ENCODE data around the gene ADCK2.
"Not testable (repeated sequence)": the region's sequence is repeated elsewhere in the genome, so short reads cannot be mapped to it uniquely, and the experiment has no call there.

The ADCK2 gene

GRCh38 chr7:140702774-140703173, 30.0 kb downstream of the ADCK2 start:
- H4K20me1 ChIP-seq (ENCODE audit: low read depth, low read length): peaks cover 5% of the 10 kb centered on the region; the same call in 1 of the 2 replicates
- H2AFZ ChIP-seq (ENCODE audit: low read depth, low read length, severe bottlenecking): no peak overlapping the region
- H3K9me3 ChIP-seq (ENCODE audit: insufficient read depth, low read length): no peaks in the 10 kb centered on the region
- no peak overlapping the region for H3K27ac ChIP-seq (ENCODE audit: low read depth, low read length)
- no peak overlapping the region for H3K4me3 ChIP-seq (ENCODE audit: insufficient read depth, low read length, poor library complexity, severe bottlenecking)
- H3K27me3 ChIP-seq (ENCODE audit: low read length): no peaks in the 10 kb centered on the region
- peaks cover 20% of the 10 kb centered on the region; the same call in 1 of the 2 replicates for H3K36me3 ChIP-seq (ENCODE audit: low read length)
- H3K9me2 ChIP-seq (replicated peaks; ENCODE audit: insufficient read depth, low read length): no peaks in the 10 kb centered on the region
- H3K79me2 ChIP-seq (ENCODE audit: insufficient read depth, low read length): peaks cover 62% of the 10 kb centered on the region
- TF ChIP-seq, protein P1, sequence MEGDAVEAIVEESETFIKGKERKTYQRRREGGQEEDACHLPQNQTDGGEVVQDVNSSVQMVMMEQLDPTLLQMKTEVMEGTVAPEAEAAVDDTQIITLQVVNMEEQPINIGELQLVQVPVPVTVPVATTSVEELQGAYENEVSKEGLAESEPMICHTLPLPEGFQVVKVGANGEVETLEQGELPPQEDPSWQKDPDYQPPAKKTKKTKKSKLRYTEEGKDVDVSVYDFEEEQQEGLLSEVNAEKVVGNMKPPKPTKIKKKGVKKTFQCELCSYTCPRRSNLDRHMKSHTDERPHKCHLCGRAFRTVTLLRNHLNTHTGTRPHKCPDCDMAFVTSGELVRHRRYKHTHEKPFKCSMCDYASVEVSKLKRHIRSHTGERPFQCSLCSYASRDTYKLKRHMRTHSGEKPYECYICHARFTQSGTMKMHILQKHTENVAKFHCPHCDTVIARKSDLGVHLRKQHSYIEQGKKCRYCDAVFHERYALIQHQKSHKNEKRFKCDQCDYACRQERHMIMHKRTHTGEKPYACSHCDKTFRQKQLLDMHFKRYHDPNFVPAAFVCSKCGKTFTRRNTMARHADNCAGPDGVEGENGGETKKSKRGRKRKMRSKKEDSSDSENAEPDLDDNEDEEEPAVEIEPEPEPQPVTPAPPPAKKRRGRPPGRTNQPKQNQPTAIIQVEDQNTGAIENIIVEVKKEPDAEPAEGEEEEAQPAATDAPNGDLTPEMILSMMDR (IDR thresholded peaks at IDR 0.05; ENCODE audit: insufficient read depth, low read length, poor library complexity, severe bottlenecking): no peak
- TF ChIP-seq EZH2phosphoT487 (conservative IDR thresholded peaks at IDR 0.05; ENCODE audit: low read length): no peak
- H3K4me2 ChIP-seq (ENCODE audit: low read depth, low read length, poor library complexity, severe bottlenecking): no peak overlapping the region
- H3K9ac ChIP-seq (ENCODE audit: low read length): no peak overlapping the region
- H3F3A ChIP-seq (ENCODE audit: insufficient read depth): no peaks in the 10 kb centered on the region; the same call in 1 of the 2 replicates

DNA sequence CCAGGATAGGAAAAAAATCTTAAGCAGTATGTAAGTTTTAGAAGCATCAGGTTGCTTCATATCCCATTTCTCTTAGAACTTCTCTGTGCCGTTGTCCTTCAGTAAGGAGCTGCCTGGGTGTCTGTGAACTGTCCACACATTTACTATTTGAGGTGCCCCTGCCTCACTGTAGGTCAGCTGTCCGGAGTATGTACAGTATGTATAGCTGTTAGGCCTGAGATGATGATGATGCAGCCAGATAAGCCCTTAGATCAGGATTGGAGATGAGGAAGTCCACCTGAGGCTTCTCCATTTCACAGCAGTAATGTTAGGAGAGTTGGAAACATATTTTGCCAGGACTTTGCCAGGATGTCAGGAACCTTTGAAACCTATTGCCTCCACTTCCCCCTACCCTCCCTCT, 31.5 kb downstream of the ADCK2 start:
- Histone ChIP-seq H4K20me1 (ENCODE audit: low read depth, low read length) (peaks cover 5% of the 10 kb centered on the region; the same call in 1 of the 2 replicates), H3K9ac (ENCODE audit: low read length) (no peak overlapping the region), H3K9me3 (ENCODE audit: insufficient read depth, low read length) (no peaks in the 10 kb centered on the region), H3F3A (ENCODE audit: insufficient read depth) (no peaks in the 10 kb centered on the region; the same call in 1 of the 2 replicates), H3K27ac (ENCODE audit: low read depth, low read length) (no peak overlapping the region), H3K27me3 (ENCODE audit: low read length) (no peaks in the 10 kb centered on the region), H3K36me3 (ENCODE audit: low read length) (peaks cover 23% of the 10 kb centered on the region; the same call in 1 of the 2 replicates), H3K4me2 (ENCODE audit: low read depth, low read length, poor library complexity, severe bottlenecking) (no peak overlapping the region), H3K9me2 (replicated peaks; ENCODE audit: insufficient read depth, low read length) (no peaks in the 10 kb centered on the region), H2AFZ (ENCODE audit: low read depth, low read length, severe bottlenecking) (no peak overlapping the region), H3K79me2 (ENCODE audit: insufficient read depth, low read length) (peaks cover 48% of the 10 kb centered on the region), H3K4me3 (ENCODE audit: insufficient read depth, low read length, poor library complexity, severe bottlenecking) (no peak overlapping the region)
- TF ChIP-seq EZH2phosphoT487 (conservative IDR thresholded peaks at IDR 0.05; ENCODE audit: low read length): no peak

GRCh38 chr7:140707132-140707531, 34.4 kb downstream of the ADCK2 start:
- Histone ChIP-seq H3K9ac (ENCODE audit: low read length) (no peak overlapping the region), H3K4me3 (ENCODE audit: insufficient read depth, low read length, poor library complexity, severe bottlenecking) (no peak overlapping the region), H3K27ac (ENCODE audit: low read depth, low read length) (no peak overlapping the region), H3K36me3 (ENCODE audit: low read length) (peaks cover 21% of the 10 kb centered on the region; the same call in 1 of the 2 replicates), H3K4me2 (ENCODE audit: low read depth, low read length, poor library complexity, severe bottlenecking) (no peak overlapping the region), H3F3A (ENCODE audit: insufficient read depth) (no peaks in the 10 kb centered on the region; the same call in 1 of the 2 replicates), H3K27me3 (ENCODE audit: low read length) (no peaks in the 10 kb centered on the region), H3K9me3 (ENCODE audit: insufficient read depth, low read length) (no peaks in the 10 kb centered on the region), H4K20me1 (ENCODE audit: low read depth, low read length) (no peaks in the 10 kb centered on the region), H3K9me2 (replicated peaks; ENCODE audit: insufficient read depth, low read length) (no peaks in the 10 kb centered on the region), H2AFZ (ENCODE audit: low read depth, low read length, severe bottlenecking) (no peak overlapping the region), H3K79me2 (ENCODE audit: insufficient read depth, low read length) (peaks cover 18% of the 10 kb centered on the region)
- TF ChIP-seq, protein P1 (IDR thresholded peaks at IDR 0.05; ENCODE audit: insufficient read depth, low read length, poor library complexity, severe bottlenecking): no peak
- no peak for TF ChIP-seq EZH2phosphoT487 (conservative IDR thresholded peaks at IDR 0.05; ENCODE audit: low read length)

GRCh38 chr7:140708764-140709163, 36.0 kb downstream of the ADCK2 start:
- not testable (repeated sequence) for H3K27me3 ChIP-seq (ENCODE audit: low read length); H4K20me1 ChIP-seq (ENCODE audit: low read depth, low read length); H3K4me2 ChIP-seq (ENCODE audit: low read depth, low read length, poor library complexity, severe bottlenecking); H3K4me3 ChIP-seq (ENCODE audit: insufficient read depth, low read length, poor library complexity, severe bottlenecking); H3K9ac ChIP-seq (ENCODE audit: low read length); H3K27ac ChIP-seq (ENCODE audit: low read depth, low read length); H3K9me3 ChIP-seq (ENCODE audit: insufficient read depth, low read length); H2AFZ ChIP-seq (ENCODE audit: low read depth, low read length, severe bottlenecking); H3K9me2 ChIP-seq (replicated peaks; ENCODE audit: insufficient read depth, low read length); H3K79me2 ChIP-seq (ENCODE audit: insufficient read depth, low read length); H3F3A ChIP-seq (ENCODE audit: insufficient read depth)
- H3K36me3 ChIP-seq (ENCODE audit: low read length): peaks cover 21% of the 10 kb centered on the region; the same call in 1 of the 2 replicates

DNA sequence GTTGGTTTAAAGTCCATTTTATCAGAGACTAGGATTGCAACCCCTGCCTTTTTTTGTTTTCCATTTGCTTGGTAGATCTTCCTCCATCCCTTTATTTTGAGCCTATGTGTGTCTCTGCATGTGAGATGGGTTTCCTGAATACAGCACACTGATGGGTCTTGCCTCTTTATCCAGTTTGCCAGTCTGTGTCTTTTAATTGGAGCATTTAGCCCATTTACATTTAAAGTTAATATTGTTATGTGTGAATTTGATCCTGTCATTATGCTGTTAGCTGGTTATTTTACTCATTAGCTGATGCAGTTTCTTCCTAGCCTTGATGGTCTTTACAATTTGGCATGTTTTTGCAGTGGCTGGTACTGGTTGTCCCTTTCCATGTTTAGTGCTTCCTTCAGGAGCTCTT, 39.6 kb downstream of the ADCK2 start:
- not testable (repeated sequence) for H3K9ac ChIP-seq (ENCODE audit: low read length); H2AFZ ChIP-seq (ENCODE audit: low read depth, low read length, severe bottlenecking); H3K4me2 ChIP-seq (ENCODE audit: low read depth, low read length, poor library complexity, severe bottlenecking); H3K27me3 ChIP-seq (ENCODE audit: low read length); H3F3A ChIP-seq (ENCODE audit: insufficient read depth); H3K36me3 ChIP-seq (ENCODE audit: low read length); H3K9me2 ChIP-seq (replicated peaks; ENCODE audit: insufficient read depth, low read length); H3K79me2 ChIP-seq (ENCODE audit: insufficient read depth, low read length); H3K27ac ChIP-seq (ENCODE audit: low read depth, low read length); H3K9me3 ChIP-seq (ENCODE audit: insufficient read depth, low read length); H4K20me1 ChIP-seq (ENCODE audit: low read depth, low read length); H3K4me3 ChIP-seq (ENCODE audit: insufficient read depth, low read length, poor library complexity, severe bottlenecking)
